DMS 273 (cell line): ENCODE measurements around the gene RNF157.
A peak's percentile ranks its signal among the peaks of the same experiment; 100 is the strongest.
"Not testable (repeated sequence)": the region's sequence is repeated elsewhere in the genome, so short reads cannot be mapped to it uniquely, and the experiment has no call there.

Experiments used
- DNase-seq: peaks from one replicate; lab custom pipeline; 2025; ENCODE audit not compliant: unreplicated experiment; lab: John Stamatoyannopoulos, UW

RNF157 gene

DNA sequence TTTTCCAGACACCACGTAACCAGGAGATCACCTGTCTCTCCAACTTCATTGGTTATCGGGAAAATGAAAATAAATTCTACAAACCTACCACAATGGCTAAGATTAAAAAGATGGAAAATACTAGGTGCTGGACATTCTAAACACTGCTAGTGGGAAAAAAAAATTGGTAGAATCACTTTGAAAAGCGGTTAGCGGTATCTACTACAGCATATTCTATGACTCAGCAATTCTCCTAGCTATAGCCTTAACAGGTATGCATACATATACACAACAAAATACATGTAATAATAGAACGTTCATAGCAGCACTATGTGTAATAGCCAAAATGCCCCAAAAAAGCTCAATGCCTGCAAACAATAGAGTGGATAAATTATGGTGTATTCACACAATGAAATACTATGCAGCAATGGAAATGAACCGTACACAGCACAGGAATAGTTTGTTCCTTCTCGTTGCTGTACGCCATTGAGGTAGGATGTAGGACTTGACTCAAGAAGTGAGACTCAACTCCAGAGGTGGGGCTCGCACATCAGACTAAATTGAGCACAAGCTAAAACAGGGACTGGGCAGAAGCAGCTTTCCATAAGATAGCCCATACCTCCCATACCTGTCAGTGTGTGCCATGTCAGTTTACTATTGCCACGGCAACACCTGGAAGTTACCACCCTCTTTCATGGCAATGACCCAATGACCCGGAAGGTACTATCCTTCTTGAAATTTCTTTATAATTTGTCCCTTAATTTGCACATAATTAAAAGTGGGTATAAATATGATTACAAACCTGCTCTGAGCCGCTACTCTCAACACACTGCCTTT lies 44.8 kb downstream of the RNF157 start:
- DNase-seq, result no peak

DNA sequence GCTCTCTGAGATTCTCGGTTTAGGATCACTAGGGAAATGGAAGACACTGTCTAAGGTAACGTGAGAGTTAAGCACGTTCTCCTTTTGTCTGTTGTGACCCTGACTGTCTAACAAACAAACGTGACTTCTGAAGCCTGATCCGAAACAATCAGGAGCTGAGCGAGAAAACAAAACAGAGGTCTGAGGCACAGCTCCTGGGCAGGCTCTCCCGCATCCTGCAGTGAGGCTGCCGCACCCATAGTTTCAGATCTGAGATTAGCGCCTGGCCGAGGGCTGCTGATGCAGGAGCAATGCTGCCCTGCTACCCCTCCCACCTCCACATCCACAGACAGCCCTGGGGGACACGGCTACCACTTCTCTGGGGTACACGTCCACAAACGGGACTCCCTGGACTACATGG lies 46.7 kb downstream of the RNF157 start:
- DNase-seq, result no peak

DNA sequence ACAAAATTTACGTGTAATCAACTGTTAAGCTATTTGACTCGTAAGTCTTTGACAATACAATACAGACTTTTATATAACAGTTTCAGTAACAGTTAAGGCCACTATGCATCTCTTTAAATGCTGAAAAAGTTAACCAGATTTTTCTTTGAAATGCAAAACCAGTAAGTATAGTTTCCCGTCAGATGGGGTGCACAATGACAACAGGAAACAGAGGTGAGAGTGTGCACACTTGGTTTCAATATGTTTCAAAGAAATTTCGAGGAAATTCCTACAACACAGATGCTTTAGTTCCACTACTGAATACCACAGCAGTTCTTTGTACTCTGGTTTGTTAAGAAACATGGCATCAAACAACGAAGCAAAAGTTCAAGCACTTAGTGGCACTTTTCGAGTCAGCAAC lies 48.4 kb downstream of the RNF157 start:
- DNase-seq, result no peak

DNA sequence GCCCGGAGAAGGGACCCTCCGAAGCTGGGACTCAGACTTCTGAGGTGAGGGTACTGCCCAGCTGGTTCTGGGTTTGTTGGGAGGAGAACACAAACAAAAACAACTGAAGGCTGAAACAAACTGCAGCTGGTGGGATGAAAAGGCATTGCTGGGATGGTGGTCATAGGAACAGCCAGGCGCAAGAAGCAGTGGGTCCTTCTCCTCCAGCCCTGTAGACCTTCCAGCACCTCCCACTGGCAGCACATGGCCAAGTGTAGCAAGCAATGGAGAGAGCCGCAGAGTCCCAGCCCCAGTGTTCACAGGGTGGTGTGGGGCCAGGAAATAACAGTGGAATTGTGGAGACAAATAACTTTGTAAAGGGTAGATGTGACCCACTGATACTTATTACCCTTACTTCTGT lies 50.6 kb downstream of the RNF157 start:
- DNase-seq, result no peak

DNA sequence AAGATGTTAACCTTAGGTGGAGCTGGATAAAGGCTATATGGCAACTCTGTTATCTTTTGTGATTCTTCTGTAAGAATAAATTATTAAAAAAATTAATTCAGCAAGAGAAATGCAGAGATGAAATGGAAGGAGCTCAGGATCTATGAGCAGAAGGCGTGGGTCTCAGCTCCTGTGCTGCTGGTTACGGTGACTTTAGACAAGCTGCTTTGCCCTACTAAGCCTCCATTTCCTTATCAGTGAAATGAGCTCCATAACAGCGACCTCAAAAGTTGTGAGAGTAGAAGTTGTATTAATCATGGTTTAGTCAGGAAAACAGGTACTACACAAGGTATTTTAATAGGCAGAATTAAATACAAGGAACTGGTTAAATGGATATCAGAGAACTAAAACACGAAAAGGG lies 51.0 kb downstream of the RNF157 start:
- no peak for DNase-seq

DNA sequence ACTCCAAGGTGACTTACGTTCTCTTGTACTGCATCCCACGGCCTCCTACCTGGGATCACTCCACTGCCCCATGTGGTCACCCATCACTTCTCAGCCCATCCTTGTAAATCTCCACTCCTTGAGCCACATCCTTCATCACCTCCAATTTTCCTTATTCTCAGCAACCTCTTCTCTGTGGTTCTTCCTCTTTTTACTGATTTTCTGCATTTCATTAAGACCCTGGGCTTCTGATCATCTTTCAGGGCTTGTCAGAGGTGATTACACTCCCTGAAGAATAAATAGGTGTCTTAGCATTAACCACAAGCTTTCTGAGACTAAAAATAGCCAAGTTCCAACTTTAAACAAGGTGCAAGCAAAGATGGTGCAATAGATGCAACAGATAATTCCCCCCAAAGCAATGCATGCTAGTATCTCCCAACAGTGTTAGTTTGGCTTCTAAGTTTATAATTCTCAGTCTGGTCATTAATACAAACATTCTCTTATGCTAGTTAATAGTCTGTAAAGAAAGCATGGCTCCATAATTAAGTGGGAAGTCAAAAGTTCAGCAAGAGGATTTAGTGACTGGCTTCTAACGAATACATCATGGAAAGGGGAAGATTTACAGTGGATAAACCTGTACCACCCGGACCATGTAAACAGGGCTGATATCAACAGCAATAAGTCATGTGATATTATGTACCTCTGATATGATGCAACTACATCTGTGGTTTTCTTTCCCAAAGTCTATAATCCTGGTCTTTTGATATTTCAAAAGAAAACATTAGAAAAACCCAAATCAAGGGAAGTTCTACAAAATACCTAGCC lies 51.9 kb downstream of the RNF157 start:
- no peak for DNase-seq

DNA sequence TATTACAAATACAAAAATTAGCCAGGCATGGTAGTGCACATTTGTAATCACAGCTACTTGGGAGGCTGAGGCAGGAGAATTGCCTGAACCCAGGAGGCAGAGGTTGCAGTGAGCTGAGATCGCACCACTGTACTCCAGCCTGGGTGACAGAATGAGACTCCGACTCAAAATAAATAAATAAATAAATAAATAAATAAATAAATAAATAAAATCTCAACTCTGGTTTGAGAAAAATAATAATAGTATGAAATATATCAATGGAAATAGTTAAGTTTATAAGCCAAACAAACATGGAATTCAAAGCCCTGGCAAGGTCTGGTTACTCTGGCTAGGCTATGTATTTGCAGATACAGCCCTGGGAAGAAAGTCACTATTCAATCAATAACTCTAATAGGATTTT lies 53.5 kb downstream of the RNF157 start:
- DNase-seq, result not testable (repeated sequence)

DNA sequence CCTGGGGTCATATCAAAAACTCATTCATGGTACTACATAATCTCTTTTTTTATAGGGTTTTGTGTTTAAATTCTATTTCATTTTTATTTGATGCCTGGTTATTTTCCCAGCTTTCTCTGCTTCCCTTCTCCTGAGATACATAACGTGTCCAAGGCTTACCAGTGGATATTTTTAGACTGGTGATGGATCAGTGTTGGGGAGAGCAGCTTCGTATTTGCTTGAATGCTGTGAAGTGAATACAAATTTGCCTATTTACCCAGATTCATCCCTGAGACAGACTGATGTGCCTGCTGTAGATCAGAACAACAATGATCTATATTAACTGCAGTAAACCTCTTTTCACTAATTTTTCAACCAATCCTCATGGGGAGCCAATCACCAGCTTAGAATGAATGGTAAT lies 56.0 kb downstream of the RNF157 start:
- no peak for DNase-seq

DNA sequence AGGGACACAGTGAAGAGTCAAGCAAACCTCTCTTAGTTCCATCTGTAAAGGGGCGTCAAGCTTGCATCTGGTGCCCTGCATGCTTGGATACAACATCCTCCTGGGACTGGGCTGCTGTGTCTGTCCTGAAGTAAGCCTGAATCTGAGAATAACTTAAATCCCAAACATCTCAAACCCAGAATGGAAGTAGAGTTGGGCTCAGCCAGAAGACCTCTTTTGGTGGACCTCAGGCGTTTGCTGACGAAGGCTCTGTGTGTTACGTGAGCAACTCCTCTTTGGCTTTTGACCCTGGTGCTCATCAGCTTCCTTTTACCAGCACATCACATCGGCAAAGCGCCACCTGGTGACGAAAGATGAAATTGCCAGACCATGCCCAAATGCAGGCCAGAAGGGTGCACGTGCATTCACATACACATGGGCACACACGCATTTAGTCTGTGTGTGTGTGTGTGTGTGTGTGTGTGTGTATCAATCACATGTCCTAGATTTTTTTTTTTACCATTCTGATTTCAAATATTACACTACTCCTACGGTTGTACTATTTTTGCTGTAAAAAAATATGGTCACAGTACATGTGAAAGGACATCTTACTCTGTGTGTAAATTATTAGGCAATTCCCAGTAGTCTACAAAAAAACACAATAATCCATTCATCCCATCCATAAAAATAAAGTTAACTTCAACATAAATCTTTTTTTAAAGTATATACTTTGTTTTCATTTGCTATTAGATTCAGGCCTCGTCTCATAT lies 58.1 kb downstream of the RNF157 start:
- DNase-seq, result peak; percentile 96

DNA sequence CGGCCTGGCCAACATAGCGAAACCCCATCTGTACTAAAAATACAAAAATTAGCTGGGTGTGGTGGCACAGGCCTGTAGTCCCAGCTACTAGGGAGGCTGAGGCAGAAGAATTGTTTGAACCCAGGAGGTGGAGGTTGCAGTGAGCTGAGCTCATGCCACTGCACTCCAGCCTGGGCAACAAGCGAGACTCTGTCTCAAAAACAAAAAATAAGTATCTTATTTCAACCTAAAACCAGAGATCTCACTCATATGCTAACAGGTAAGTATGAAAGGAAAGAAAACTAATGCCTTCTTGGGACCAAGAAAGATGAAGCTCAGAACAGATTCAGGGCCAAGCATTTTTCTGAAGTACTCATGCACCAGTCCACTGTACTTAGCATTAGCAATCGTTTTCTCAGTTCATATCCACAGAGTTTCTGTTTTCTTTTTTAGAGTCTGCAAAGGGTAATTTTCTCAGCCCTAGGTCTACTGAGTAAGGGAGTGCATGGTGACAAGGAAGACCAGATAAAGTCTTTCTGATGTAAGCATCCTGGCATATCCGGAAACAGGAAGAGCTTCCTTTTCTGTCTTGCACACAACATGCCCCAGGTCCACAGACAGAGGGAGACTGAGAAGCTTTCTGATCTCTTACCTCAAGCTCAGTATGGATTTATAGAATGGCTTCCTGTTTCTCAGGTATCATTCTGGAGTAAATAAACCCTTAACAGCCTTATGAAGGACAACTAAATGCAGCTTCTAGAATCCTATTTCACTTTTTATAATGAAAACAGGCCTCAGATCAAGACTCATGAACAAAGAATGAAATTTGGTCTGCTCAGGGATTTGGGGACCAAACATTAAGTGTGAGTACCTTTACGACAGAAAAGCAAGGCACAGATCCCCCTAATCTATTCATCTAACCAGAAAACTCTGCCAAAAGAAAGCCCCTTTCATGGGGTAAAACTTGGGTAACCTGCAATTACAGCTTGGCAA lies 60.5 kb downstream of the RNF157 start:
- DNase-seq, result no peak

DNA sequence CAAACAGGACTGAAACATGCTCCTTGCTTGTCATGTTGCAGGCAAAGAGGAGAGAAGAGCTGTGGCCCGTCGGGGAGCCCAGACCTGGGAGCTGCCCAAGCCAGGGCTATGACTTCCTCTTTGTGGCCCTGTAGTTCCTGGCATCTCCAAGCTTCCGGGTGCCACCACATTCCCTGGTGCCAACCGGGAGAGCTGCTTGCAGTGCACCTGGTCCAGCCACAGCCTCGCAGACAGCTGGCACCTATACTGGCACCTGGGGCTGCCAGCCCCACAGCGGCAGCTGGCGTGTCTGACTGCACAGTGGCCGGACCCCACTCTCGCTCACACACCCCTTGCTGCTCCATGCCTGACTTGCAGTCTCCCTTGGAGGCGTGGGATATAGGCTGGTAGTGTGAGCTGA lies 62.2 kb downstream of the RNF157 start:
- DNase-seq, result no peak

DNA sequence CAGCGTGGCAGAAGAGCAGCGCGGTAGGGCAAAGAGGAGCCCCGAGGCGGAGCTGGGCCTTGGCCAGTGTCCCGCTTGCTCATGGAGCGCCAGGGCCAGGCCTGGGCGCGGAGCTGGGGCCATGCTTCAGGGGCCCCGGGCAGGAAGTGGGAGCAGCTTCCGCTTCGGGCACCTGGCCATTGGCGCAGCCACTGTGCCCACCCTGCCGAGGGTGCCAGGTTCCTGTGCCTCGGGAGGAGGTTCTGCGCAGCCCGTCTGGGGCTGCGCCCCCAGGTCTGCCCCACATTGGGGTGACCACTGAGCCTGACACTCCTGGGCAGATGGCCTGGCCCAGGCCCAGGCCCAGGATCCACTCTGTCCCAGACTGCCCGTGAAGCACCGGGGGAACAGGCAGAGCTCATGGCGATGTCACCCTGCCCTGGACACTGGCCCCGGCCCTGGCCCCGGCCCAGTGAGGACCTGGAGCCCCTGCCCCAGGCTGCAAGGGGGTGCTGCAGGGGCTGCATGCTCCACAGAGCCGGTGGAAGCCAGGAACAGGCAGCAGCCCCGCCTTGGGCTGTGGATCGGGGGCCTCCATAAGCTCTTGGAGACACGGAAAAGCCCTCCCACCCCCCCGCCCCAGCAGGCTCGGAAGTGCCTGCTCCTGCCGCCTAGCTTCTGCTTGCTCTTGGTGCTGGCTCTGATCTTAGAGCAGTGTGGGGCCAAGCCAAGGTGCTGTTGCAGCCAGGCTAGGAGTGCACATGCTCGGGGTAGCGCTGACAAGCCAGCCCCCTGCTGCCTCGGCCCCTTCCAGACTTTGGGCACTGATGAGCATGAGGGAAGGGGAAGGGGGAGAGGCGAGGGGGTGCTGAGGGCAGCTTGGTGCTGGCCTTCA lies 63.4 kb downstream of the RNF157 start:
- DNase-seq, result no peak

DNA sequence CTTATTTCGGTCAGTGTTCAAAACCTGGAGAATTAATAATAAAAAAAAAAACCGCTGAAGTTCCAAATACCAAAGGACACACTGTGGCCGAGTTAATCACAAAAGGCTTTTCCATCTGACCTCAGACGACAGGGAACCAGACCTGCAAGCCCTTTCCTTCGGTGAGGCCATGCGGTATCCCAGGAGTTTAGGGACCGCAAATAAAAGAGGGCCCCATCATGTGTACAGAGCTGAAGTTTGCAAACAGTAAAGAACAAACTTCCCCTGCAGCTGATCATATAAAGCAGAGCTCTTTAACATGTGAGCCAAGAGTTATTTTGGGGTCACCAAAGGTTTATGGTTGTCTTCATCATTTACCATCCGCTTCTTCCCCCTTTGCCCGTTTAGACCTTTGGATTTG lies 66.3 kb downstream of the RNF157 start:
- no peak for DNase-seq

DNA sequence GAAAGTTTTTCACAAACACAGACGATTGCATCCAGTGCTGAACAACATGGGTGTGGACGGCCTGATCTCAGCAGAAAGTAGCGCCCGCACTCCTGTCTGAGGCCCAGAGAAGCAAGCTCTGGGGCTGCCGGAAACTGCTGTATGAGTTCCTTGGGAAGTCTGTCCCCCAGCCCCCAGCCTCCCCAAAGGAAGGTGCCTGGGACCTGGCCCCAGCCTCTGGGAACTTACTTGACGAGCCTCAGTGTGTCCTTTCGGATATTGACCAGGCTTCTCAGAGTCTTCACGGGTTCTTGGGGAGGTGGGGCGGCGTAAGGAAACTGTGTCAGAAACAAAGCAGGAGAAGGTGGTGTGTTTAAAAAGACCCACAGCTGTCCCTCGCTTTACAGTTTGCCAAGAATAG lies 66.8 kb downstream of the RNF157 start:
- no peak for DNase-seq

DNA sequence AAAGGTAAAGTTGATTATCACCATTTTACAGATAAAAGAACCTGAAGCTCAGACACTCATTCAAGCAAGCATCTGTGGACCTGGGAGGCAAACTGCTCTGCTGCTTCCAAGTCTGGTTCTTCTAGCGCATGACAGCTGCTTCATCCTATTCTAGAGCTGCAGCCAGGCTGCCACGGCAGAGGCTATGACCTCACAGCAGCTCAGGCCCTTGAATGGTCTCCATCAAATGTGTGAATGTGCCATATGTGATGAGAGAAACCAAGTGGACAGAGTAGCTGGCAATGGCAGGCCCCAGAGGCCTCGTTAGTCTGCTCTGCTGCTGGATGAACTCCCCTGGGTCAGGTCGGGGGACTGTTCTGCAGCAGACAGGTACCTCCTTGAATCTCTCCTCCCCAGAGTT lies 68.6 kb downstream of the RNF157 start:
- peak; percentile 65 for DNase-seq

DNA sequence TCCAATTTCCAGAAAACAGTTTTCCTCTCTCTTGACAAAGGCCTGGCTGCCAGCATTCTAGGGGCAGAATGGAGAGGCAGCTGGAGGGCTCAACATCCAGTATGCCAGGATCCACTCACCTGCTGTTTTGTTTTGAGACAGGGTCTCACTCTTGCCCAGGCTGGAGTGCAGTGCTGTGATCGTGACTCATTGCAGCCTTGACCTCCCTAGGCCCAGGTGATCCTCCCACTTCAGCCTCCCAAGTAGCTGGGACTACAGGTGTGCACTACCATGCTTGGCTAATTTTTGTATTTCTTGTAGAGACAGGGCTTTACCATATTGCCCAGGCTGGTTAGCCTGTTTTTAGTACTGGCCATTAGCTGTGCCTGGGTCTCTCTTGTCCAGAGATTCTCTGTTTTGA lies 70.2 kb downstream of the RNF157 start:
- no peak for DNase-seq

DNA sequence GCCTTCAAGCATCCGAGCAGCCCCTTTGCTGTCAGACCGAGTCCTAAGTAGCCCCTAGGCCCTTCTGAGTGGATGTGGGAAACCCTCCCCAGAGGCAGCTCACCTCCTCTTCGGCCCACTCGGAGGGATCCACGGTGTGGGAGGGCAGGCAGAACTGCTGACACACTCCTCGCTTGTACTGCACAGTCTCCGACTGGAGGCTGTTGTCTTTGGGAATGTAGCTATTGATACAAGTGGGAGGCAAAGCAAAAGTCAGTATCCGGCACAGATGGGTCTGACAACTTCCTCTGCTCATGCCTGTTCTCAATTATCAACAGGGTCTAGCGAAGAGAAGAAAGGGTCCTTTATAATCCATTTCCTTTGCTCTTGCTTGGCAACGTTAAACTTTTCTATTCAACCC lies 73.4 kb downstream of the RNF157 start:
- no peak for DNase-seq

DNA sequence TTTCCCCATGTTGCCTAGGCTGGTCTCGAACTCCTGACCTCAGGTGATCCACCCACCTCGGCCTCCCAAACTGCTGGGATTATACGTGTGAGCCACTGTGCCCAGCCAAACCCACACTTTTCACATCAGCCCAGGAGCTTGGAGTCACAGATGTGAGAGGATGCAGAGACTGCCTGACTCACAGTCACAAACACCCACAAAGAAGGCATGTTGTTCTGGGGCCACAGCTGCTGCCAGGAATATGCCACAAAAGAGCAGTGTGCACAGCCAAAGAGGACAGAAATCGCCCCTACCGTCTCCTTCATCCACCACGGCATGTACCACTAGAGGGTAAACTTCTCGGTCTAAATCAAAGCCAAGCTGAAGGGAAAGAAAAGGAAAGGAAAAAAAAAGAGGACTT lies 74.1 kb downstream of the RNF157 start:
- DNase-seq, result no peak

DNA sequence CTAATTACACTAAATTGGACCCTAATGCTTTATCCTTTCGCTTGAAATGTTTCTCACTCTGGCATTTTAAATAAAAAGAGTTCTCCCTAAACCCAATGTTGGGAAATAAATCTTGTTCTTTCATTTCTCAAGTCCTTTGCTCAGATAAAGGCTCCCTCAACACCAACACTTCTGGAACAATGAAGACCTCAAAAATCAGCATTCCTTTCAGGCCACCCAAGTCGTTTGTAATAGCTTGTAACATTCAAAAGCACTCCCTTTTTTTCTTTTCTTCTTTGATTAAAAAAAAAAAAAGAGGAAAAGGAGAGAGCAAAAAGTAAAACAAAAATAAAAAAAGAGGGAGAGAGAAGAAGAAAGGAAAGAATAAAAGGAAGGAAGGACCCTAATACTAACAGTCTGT lies 76.0 kb downstream of the RNF157 start:
- DNase-seq, result no peak

DNA sequence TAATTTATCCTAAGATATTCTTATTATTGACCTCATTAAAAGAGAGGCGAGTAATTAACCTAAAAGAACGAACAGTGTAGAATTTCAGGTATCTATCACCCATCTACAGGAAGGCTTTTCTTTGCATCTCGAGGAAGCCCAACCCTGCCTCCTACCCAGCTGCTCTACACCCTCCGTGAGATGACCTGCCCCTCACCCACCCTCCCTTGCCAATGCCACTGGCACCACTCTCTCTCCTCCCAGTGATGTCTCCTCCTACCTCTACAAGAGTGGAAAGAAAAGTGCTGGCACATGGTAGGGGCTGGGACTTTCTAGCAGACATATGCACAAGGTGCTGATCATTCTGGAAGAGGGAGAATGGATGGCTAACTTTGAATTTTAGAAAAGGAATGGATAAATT lies 76.4 kb downstream of the RNF157 start:
- no peak for DNase-seq
